Bronchus fibroblast of lung (primary cell): Measurements from ENCODE around the gene XIAP. TPM values are rescaled to one million over a fixed set of nuclear protein-coding genes. Genes with fewer than 3 reads are reported as not detected.

ENCODE experiments used
- total RNA-seq: library from RNA; depleted of rRNA; stranded (reverse); fragments of >200 nt; gene quantifications from 2 replicates; pipeline ENCODE4 v1.2.3, GENCODE V29; 2015

XIAP gene
- total RNA-seq = 10.9 and 20.4 TPM in 2 replicates

DNA sequence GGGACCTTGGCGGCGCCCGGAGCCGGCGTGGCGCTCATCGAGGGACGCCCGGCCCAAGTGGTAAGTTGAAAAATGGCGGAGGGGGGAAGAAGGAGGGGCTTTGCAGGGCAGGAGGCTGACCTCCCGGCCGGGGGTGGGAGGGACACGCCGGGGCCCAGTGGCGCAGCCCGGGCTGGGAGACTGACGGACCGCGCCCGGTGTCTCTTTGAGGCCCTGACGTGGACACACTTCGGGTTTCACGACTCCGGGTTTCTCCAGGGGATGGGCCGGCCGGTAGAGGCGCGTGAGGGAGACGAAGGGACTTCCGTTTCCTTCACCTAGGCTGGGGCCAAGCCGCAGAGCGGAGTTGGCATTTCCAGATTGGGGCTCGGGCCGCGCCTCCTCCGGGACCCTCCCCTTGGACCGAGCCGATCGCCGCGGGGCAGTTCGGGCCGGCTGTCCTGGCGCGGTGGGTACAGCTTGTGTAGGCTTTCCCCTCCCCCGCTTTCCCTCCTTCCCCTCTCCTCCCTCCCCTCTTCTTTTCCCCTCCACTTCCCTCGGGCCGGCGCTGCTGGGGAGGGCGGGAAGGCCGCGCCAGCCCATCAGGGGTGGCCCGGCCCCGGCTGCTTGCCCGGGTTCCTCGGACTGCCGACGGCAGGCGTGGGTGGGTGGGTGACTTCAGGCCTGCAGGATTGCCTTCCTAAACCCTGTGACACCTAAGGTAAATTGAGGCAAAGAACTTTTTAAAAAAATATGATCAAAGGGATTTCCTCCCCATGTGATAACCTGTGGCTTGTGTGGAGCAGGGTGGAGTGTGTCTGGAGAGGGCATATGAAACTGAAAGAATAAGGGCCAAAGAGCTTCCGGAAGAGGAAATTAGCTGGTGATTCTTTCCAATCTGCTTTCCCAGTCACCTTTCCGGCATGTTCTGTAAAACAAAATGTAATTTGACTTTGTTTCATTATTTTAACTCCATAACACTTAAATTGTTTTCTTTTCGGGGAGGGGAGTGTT is at the start of gene XIAP:
XIAP (plus strand) TSS at position 208 of the 993 bp plus-strand sequence. CDS start 25,610 bp downstream, outside the sequence.

DNA sequence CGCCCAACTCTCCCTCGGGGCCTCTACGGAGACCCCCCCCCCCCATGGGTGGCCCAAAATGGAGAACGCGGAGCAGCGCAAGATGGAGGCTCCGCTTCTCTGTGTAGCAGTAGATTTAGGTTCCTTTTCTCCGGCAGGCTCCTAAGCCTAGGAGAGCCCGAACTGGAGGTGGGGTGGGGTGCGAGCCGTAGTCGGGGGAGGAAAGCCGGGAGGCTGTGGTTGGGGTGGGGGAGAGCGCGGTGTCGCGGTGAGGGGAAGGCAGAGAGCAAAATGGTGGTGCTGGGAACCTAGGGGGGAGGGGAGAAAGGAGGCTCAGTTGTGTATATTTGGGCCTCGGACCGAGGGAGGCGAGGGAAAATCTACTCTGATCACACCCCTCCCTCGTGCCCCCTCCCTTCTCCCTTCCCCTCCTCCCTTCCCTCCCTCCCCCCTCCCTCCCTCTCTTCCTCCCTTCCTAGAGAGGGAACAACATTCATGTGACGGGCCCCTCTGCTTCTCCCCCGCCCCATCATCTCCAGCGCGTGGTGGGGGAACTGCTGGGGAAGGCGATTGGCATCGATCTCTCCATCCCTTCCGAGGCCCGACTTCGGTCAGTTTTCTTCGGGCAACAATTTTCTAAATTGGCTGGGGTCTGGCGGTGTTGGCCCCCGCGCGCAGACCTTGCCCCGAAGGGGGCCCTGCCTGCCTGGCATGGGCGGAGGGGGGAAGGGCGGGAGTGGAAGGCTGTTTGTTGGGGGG is 101.6 kb downstream of the XIAP start, which contains the start of gene STAG2:
STAG2 (plus strand) TSS at position 439 of the 738 bp plus-strand sequence. CDS start 60,922 bp downstream, outside the sequence.

Other genes with a start within 250 kb of the XIAP start
- gene THOC2, start 127.0 kb upstream of the XIAP start, total RNA-seq = 17.4 and 26.1 TPM in 2 replicates
- 28.1 and 35.0 TPM in 2 replicates for gene STAG2, start 101.7 kb downstream of the XIAP start, total RNA-seq